GM11168 (cell line): ENCODE results near the gene C22orf23.
"Not testable (repeated sequence)": the region's sequence is repeated elsewhere in the genome, so short reads cannot be mapped to it uniquely, and the experiment has no call there.

Experiments
- in situ Hi-C: fragments of 300-500 bp; cut with MboI; formaldehyde crosslinking; loops from one replicate; pipeline ENCODE4 v1.12.0; 2022; ENCODE audit warnings: low sequenced_read_pairs; ENCODE audit not compliant: unreplicated experiment

Gene C22orf23

GRCh38 chr22:37959231-37959825 lies 5.9 kb upstream of the C22orf23 start:
- in situ Hi-C loops = no loop called here

GRCh38 chr22:37957232-37957631 lies 3.8 kb upstream of the C22orf23 start:
- in situ Hi-C loops = no loop called here

- in situ Hi-C loops = not testable (repeated sequence)
Observed at GRCh38 chr22:37955825-37956397, 2.5 kb upstream of the C22orf23 start.

- in situ Hi-C loops = no loop called here
Observed at GRCh38 chr22:37954686-37955085, 1.3 kb upstream of the C22orf23 start.

GRCh38 chr22:37953062-37953436 lies 352 bp downstream of the C22orf23 start:
- in situ Hi-C loops = no loop called here

- in situ Hi-C loops = not testable (repeated sequence)
Observed at GRCh38 chr22:37952629-37953028, 772 bp downstream of the C22orf23 start.

GRCh38 chr22:37951305-37951704 lies 2.1 kb downstream of the C22orf23 start:
- in situ Hi-C loops = no loop called here

GRCh38 chr22:37947142-37947795 lies 6.1 kb downstream of the C22orf23 start:
- in situ Hi-C loops = not testable (repeated sequence)

- in situ Hi-C loops = not testable (repeated sequence)
Observed at GRCh38 chr22:37944423-37944822, 9.0 kb downstream of the C22orf23 start.

GRCh38 chr22:37943825-37944198 lies 9.6 kb downstream of the C22orf23 start:
- in situ Hi-C loops = no loop called here

- in situ Hi-C loops = no loop called here
Observed at GRCh38 chr22:37943136-37943824, 10.1 kb downstream of the C22orf23 start.

- in situ Hi-C loops = no loop called here
Observed at GRCh38 chr22:37942133-37942532, 11.3 kb downstream of the C22orf23 start.

- in situ Hi-C loops = no loop called here
Observed at GRCh38 chr22:37940698-37941376, 12.6 kb downstream of the C22orf23 start.

- in situ Hi-C loops = no loop called here
Observed at GRCh38 chr22:37933711-37934376, 19.6 kb downstream of the C22orf23 start.

GRCh38 chr22:37932821-37933578 lies 20.4 kb downstream of the C22orf23 start:
- in situ Hi-C loops = no loop called here

- in situ Hi-C loops = no loop called here
Observed at GRCh38 chr22:37932401-37932800, 21.0 kb downstream of the C22orf23 start.

- in situ Hi-C loops = no loop called here
Observed at GRCh38 chr22:37931893-37932389, 21.5 kb downstream of the C22orf23 start.

- in situ Hi-C loops = no loop called here
Observed at GRCh38 chr22:37930952-37931440, 22.4 kb downstream of the C22orf23 start.

GRCh38 chr22:37930270-37930951 lies 23.0 kb downstream of the C22orf23 start:
- in situ Hi-C loops = no loop called here
